Astrocyte (in vitro differentiated cells and primary cell): Measurements from ENCODE around the gene AP5B1. TPM values are rescaled to one million over a fixed set of nuclear protein-coding genes. Genes with fewer than 3 reads are reported as not detected.

Experiments used
- DNase-seq: peaks from one replicate; pipeline ENCODE4 v3.0.0-alpha.2; 2010; ENCODE audit warnings: low read depth
- FAIRE-seq: peaks from 2 replicates; lab custom pipeline; 2011; peaks lifted over from hg19 to GRCh38; lab: Jason Lieb, UNC
- H2AFZ ChIP-seq: 2 replicates; pipeline ENCODE4 v1.6.0; 2012; ENCODE audit warnings: low read depth, low read length, inconsistent platforms
- H3K27ac ChIP-seq: 2 replicates; pipeline ENCODE4 v1.5.1; 2011; ENCODE audit warnings: low read depth, low read length, inconsistent platforms
- H3K27me3 ChIP-seq: 2 replicates; pipeline ENCODE4 v1.6.0; 2011; ENCODE audit warnings: low read length, inconsistent platforms; ENCODE audit not compliant: insufficient read depth
- H3K36me3 ChIP-seq: 2 replicates; pipeline ENCODE4 v1.5.1; 2011; ENCODE audit warnings: low read length, inconsistent platforms; ENCODE audit not compliant: insufficient read depth
- H3K4me1 ChIP-seq: 2 replicates; pipeline ENCODE4 v1.5.1; 2011; ENCODE audit warnings: low read length, inconsistent platforms; ENCODE audit not compliant: insufficient read depth
- H3K4me2 ChIP-seq: 2 replicates; pipeline ENCODE4 v1.6.0; 2012; ENCODE audit warnings: low read length, inconsistent platforms
- H3K4me3 ChIP-seq: 2 replicates; pipeline ENCODE4 v1.5.1; 2011; ENCODE audit warnings: low read depth, mild to moderate bottlenecking, low read length, inconsistent platforms; ENCODE audit not compliant: insufficient read depth
- H3K79me2 ChIP-seq: 2 replicates; pipeline ENCODE4 v1.6.0; 2012; ENCODE audit warnings: mild to moderate bottlenecking, low read length, inconsistent platforms; ENCODE audit not compliant: insufficient read depth
- H3K9ac ChIP-seq: 2 replicates; pipeline ENCODE4 v1.6.0; 2012; ENCODE audit warnings: mild to moderate bottlenecking, low read length, inconsistent platforms
- H3K9me3 ChIP-seq: 2 replicates; pipeline ENCODE4 v1.5.1; 2012; ENCODE audit warnings: low read depth, mild to moderate bottlenecking, low read length, inconsistent platforms; ENCODE audit not compliant: insufficient read depth
- H4K20me1 ChIP-seq: 2 replicates; pipeline ENCODE4 v1.6.0; 2012; ENCODE audit warnings: low read length, inconsistent platforms; ENCODE audit not compliant: insufficient read depth
- H3K27ac Mint-ChIP-seq: one replicate; pipeline ENCODE4 v1.8.0; 2021; ENCODE audit warnings: mild to moderate bottlenecking, mixed read lengths; ENCODE audit not compliant: unreplicated experiment
- H3K27me3 Mint-ChIP-seq: one replicate; pipeline ENCODE4 v1.8.0; 2021; ENCODE audit warnings: low read depth, mixed read lengths; ENCODE audit not compliant: unreplicated experiment
- H3K36me3 Mint-ChIP-seq: one replicate; pipeline ENCODE4 v1.8.0; 2021; ENCODE audit warnings: low read depth, mixed read lengths; ENCODE audit not compliant: unreplicated experiment
- H3K4me1 Mint-ChIP-seq: one replicate; pipeline ENCODE4 v1.8.0; 2021; ENCODE audit warnings: low read depth, mixed read lengths; ENCODE audit not compliant: unreplicated experiment
- H3K4me3 Mint-ChIP-seq: one replicate; pipeline ENCODE4 v1.8.0; 2021; ENCODE audit warnings: mild to moderate bottlenecking, moderate library complexity, mixed read lengths; ENCODE audit not compliant: unreplicated experiment
- H3K9me3 Mint-ChIP-seq: one replicate; pipeline ENCODE4 v1.8.0; 2021; ENCODE audit warnings: mild to moderate bottlenecking, mixed read lengths; ENCODE audit not compliant: unreplicated experiment
- EZH2 ChIP-seq: IDR thresholded peaks from 2 replicates; pipeline ENCODE4 v1.6.1; 2012; ENCODE audit warnings: mild to moderate bottlenecking, low read length, inconsistent platforms; ENCODE audit not compliant: insufficient read depth
- total RNA-seq: library from RNA; stranded (reverse); gene quantifications from 2 replicates; pipeline ENCODE4 v1.2.1, GENCODE V29; 2021
- TF ChIP-seq, protein P1 (sequence below): IDR thresholded peaks from 2 replicates; pipeline ENCODE4 v1.5.1; 2011; ENCODE audit warnings: low read depth, mild to moderate bottlenecking, inconsistent platforms, low read length, moderate library complexity; ENCODE audit not compliant: insufficient read depth

AP5B1 gene
- total RNA-seq, 1 donor from 2014 or later, result 10.9 TPM

DNA sequence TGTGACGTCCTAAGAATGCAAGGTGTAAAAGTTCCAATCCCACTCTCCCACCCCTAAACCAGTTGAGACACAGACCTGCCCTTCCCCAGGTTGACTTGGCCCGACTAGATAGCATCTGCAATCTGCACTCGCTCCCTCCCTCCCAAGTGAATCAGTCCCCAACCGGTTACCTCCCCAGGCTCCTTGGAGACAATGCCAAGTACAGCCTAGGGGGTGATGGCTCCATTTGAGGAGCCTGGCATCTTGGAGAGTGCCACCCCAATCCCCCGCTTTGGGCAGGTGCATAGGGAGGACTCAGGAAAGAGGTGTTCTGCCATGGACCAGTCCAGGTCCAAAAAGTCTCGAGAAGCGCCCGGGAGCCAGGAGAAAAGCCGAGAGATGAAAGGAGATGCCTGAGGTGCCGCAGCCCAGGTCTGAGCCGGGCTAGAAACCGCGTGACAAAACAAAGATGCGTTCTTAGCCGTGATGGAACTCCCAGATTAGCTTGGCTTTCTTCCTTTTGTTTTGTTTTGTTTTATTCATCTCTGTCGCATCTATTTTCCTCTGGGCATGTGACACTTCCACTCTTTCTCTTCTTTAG, 34.3 kb upstream of the AP5B1 start:
- H4K20me1 ChIP-seq, result no peaks in the 10 kb centered on the region
- no peak overlapping the region for H3K27ac Mint-ChIP-seq
- H3K27me3 ChIP-seq, result peaks cover 5% of the 10 kb centered on the region
- no peaks in the 10 kb centered on the region for H3K9me3 ChIP-seq
- no peak overlapping the region for H3K27ac ChIP-seq
- H3K9ac ChIP-seq, result no peak overlapping the region
- no peaks in the 10 kb centered on the region for H3K36me3 ChIP-seq
- peaks cover 33% of the 10 kb centered on the region for H3K27me3 Mint-ChIP-seq
- no peak overlapping the region for H2AFZ ChIP-seq
- H3K4me1 Mint-ChIP-seq, result no peaks in the 10 kb centered on the region
- no peaks in the 10 kb centered on the region for H3K9me3 Mint-ChIP-seq
- H3K36me3 Mint-ChIP-seq, result peaks cover 7% of the 10 kb centered on the region
- no peak overlapping the region for H3K4me3 ChIP-seq
- no peak for TF ChIP-seq EZH2
- TF ChIP-seq, protein P1, sequence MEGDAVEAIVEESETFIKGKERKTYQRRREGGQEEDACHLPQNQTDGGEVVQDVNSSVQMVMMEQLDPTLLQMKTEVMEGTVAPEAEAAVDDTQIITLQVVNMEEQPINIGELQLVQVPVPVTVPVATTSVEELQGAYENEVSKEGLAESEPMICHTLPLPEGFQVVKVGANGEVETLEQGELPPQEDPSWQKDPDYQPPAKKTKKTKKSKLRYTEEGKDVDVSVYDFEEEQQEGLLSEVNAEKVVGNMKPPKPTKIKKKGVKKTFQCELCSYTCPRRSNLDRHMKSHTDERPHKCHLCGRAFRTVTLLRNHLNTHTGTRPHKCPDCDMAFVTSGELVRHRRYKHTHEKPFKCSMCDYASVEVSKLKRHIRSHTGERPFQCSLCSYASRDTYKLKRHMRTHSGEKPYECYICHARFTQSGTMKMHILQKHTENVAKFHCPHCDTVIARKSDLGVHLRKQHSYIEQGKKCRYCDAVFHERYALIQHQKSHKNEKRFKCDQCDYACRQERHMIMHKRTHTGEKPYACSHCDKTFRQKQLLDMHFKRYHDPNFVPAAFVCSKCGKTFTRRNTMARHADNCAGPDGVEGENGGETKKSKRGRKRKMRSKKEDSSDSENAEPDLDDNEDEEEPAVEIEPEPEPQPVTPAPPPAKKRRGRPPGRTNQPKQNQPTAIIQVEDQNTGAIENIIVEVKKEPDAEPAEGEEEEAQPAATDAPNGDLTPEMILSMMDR, result no peak
- H3K4me2 ChIP-seq, result no peak overlapping the region
- DNase-seq, result no peak
- no peaks in the 10 kb centered on the region for H3K4me1 ChIP-seq
- H3K79me2 ChIP-seq, result no peaks in the 10 kb centered on the region
- FAIRE-seq, result no peak
- no peak overlapping the region for H3K4me3 Mint-ChIP-seq

DNA sequence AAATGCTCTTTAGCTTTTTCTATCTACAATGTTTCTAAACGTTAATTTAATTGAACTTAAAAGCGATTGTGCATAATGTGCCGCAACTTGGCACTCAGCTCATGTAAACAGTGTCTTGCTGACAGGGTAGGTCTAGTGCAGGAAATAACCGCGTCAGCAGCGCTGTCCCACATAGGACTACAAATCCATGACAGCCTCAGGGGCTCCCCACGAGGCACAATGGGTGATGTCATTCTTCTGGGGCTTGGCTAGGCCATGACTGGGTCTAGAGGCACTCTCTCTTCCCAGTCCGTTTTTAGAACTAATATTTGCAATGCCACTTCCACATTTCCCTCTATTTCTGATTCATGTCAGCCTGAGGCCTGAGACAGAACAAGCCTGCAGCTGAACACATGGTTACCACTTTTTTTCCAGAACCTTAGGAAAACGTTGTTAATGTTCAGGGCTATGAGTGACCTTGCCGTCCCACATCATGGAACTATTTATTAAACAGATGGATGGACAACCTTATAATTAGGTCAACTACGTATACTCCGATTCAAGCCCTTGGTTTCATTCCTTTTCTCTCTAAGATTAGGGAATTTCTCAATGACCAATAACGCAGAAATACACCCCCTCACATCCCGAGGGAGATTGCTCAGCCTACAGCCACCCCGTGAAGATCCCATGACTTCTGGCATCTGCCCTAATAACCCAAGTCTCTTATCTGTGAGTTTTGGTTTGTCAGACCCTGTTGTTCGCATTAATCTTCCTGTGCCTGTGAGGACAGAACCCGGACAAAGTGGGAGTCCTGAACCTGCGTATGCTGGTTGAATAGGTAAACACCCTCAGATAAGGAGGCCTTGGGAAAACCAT, 33.6 kb upstream of the AP5B1 start:
- Histone ChIP-seq H3K36me3 (no peaks in the 10 kb centered on the region), H3K4me3 (no peak overlapping the region), H3K9ac (no peak overlapping the region), H2AFZ (no peak overlapping the region), H3K4me2 (no peak overlapping the region), H3K79me2 (no peaks in the 10 kb centered on the region), H3K9me3 (no peaks in the 10 kb centered on the region), H4K20me1 (no peaks in the 10 kb centered on the region), H3K4me1 (no peaks in the 10 kb centered on the region), H3K27me3 (peaks cover 5% of the 10 kb centered on the region), H3K27ac (no peak overlapping the region)
- peaks cover 7% of the 10 kb centered on the region for H3K36me3 Mint-ChIP-seq
- H3K4me1 Mint-ChIP-seq, result no peaks in the 10 kb centered on the region
- H3K27me3 Mint-ChIP-seq, result peaks cover 33% of the 10 kb centered on the region
- no peak overlapping the region for H3K4me3 Mint-ChIP-seq
- H3K9me3 Mint-ChIP-seq, result no peaks in the 10 kb centered on the region
- DNase-seq (no peak), FAIRE-seq (no peak)
- no peak overlapping the region for H3K27ac Mint-ChIP-seq
- no peak for TF ChIP-seq EZH2
- TF ChIP-seq, protein P1, result no peak
